Caco-2 (cell line): ENCODE data around the gene RTL10. TPM values are rescaled to one million over a fixed set of nuclear protein-coding genes. Genes with fewer than 3 reads are reported as not detected.
A peak's percentile ranks its signal among the peaks of the same experiment; 100 is the strongest.

ENCODE experiments used
- BruUV-seq: library from RNA; stranded (reverse); fragments of 400-500 nt; replicated peaks from 2 replicates; lab custom pipeline; 2021; lab: Mats Ljungman, UMichigan
- CTCF ChIA-PET: fragments of 300-600 bp; sonication (Branson Sonifier 250); formaldehyde crosslinking; loops from one replicate; lab custom pipeline; 2022; ENCODE audit warnings: antibody characterized with exemption; lab: Charles Lee
- POLR2A ChIA-PET: fragments of 300-600 bp; sonication (Branson Sonifier 250); formaldehyde crosslinking; loops from one replicate; lab custom pipeline; 2022; ENCODE audit warnings: antibody characterized with exemption; lab: Charles Lee
- DNase-seq, 2 experiments: peaks; one replicate each; pipeline versions ENCODE4 v3.0.0 to v3.0.0-alpha.2; 2020 to 2022
- H3K27me3 ChIP-seq: replicated peaks from 2 replicates; pipeline ENCODE4 v1.6.0; 2011; ENCODE audit warnings: low read length; ENCODE audit not compliant: control insufficient read depth, insufficient read depth
- H3K36me3 ChIP-seq: 2 replicates; pipeline ENCODE4 v1.5.1; 2011; ENCODE audit warnings: low read length; ENCODE audit not compliant: control insufficient read depth, insufficient read depth
- H3K4me1 ChIP-seq: fragments of 250-450 bp; sonication (Bioruptor Pico); 2 replicates; pipeline ENCODE4 v1.5.1; 2020; ENCODE audit warnings: mild to moderate bottlenecking
- H3K4me3 ChIP-seq: 2 replicates; pipeline ENCODE4 v1.5.1; 2011; ENCODE audit warnings: low read depth, mild to moderate bottlenecking, control low read depth, low read length
- H3K9me3 ChIP-seq: fragments of 250-450 bp; sonication (Bioruptor Pico); 2 replicates; pipeline ENCODE4 v1.5.1; 2020; ENCODE audit warnings: mild to moderate bottlenecking, moderate library complexity
- H3K27ac Mint-ChIP-seq: one replicate; pipeline ENCODE4 v1.8.0; 2022; ENCODE audit warnings: mixed read lengths; ENCODE audit not compliant: unreplicated experiment
- H3K27me3 Mint-ChIP-seq: one replicate; pipeline ENCODE4 v1.8.0; 2022; ENCODE audit warnings: mixed read lengths; ENCODE audit not compliant: insufficient read depth, unreplicated experiment
- H3K36me3 Mint-ChIP-seq: one replicate; pipeline ENCODE4 v1.8.0; 2022; ENCODE audit warnings: mild to moderate bottlenecking, mixed read lengths; ENCODE audit not compliant: insufficient read depth, unreplicated experiment
- H3K4me1 Mint-ChIP-seq: one replicate; pipeline ENCODE4 v1.8.0; 2022; ENCODE audit warnings: low read depth, mixed read lengths; ENCODE audit not compliant: unreplicated experiment
- H3K4me3 Mint-ChIP-seq: one replicate; pipeline ENCODE4 v1.8.0; 2022; ENCODE audit warnings: mild to moderate bottlenecking, moderate library complexity, mixed read lengths; ENCODE audit not compliant: unreplicated experiment
- H3K9me3 Mint-ChIP-seq: one replicate; pipeline ENCODE4 v1.8.0; 2022; ENCODE audit warnings: mixed read lengths; ENCODE audit not compliant: unreplicated experiment
- CTCF ChIP-seq, 2 experiments: fragments of 200-600 bp in 1 of 2; IDR thresholded peaks; 1 replicate in 1 of 2; 2 replicates in 1 of 2; pipeline versions ENCODE4 v1.5.1 to v1.8.0; 2011 to 2022; ENCODE audit warnings: antibody characterized with exemption in 1 of 2, control low read depth in 1 of 2, inconsistent platforms in 1 of 2, low read depth in 1 of 2, low read length in 1 of 2, mild to moderate bottlenecking in 1 of 2, moderate library complexity in 1 of 2; ENCODE audit not compliant: insufficient read depth in 1 of 2, severe bottlenecking in 1 of 2, unreplicated experiment in 1 of 2
- intact Hi-C: fragments of 100-400 bp; cut with micrococcal nuclease; formaldehyde crosslinking; loops from one replicate; pipeline ENCODE4 v1.10.0; 2022; ENCODE audit not compliant: unreplicated experiment
- total RNA-seq: library from RNA; stranded (reverse); gene quantifications from 2 replicates; pipeline ENCODE4 v1.2.3, GENCODE V29; 2022

Gene RTL10
- total RNA-seq, 1 experiment from 2014 or later, result 27.5 TPM

GRCh38 chr22:19824212-19824925 is 30.3 kb downstream of the RTL10 start:
- intact Hi-C loops, result no loop called here
- DNase-seq, result peak in 1 of 2 experiments; percentile 53
- Mint-ChIP-seq H3K4me3 (no peak overlapping the region), H3K9me3 (no peaks in the 10 kb centered on the region), H3K27ac (no peak overlapping the region), H3K36me3 (no peaks in the 10 kb centered on the region), H3K27me3 (no peaks in the 10 kb centered on the region), H3K4me1 (peaks cover 6% of the 10 kb centered on the region)
- H3K9me3 ChIP-seq, result no peaks in the 10 kb centered on the region
- ChIA-PET CTCF (no interaction called here), POLR2A (no interaction called here)
- H3K27me3 ChIP-seq, result no peaks in the 10 kb centered on the region
- no TSS peak for BruUV-seq
- H3K4me3 ChIP-seq, result no peak overlapping the region
- no peak for TF ChIP-seq CTCF (IDR thresholded peaks at IDR 0.05; ENCODE audit: insufficient read depth in 1 of 2, low read depth in 1 of 2, low read length in 1 of 2, severe bottlenecking in 1 of 2, unreplicated experiment in 1 of 2)
- no peaks in the 10 kb centered on the region for H3K36me3 ChIP-seq
- peaks cover 17% of the 10 kb centered on the region for H3K4me1 ChIP-seq

- no peak overlapping the region for H3K4me3 Mint-ChIP-seq
- POLR2A ChIA-PET, result no interaction called here
Measured at GRCh38 chr22:19823902-19824211, 30.8 kb downstream of the RTL10 start.

GRCh38 chr22:19823191-19823901 is 31.3 kb downstream of the RTL10 start:
- no peaks in the 10 kb centered on the region for H3K27me3 Mint-ChIP-seq
- no peaks in the 10 kb centered on the region for H3K36me3 ChIP-seq
- BruUV-seq, result no TSS peak
- no peak overlapping the region for H3K4me3 Mint-ChIP-seq
- no peaks in the 10 kb centered on the region for H3K27me3 ChIP-seq
- no peak overlapping the region for H3K4me3 ChIP-seq
- intact Hi-C loops, result no loop called here
- peaks cover 6% of the 10 kb centered on the region for H3K4me1 Mint-ChIP-seq
- H3K4me1 ChIP-seq, result peaks cover 17% of the 10 kb centered on the region
- POLR2A ChIA-PET, result no interaction called here
- peaks cover 5% of the 10 kb centered on the region for H3K36me3 Mint-ChIP-seq
- CTCF ChIA-PET, result no interaction called here
- DNase-seq, result no peak
- no peaks in the 10 kb centered on the region for H3K9me3 ChIP-seq
- TF ChIP-seq CTCF (IDR thresholded peaks at IDR 0.05; ENCODE audit: insufficient read depth in 1 of 2, low read depth in 1 of 2, low read length in 1 of 2, severe bottlenecking in 1 of 2, unreplicated experiment in 1 of 2), result no peak
- H3K27ac Mint-ChIP-seq, result no peak overlapping the region
- H3K9me3 Mint-ChIP-seq, result no peaks in the 10 kb centered on the region

More at GRCh38 chr22:19823902-19824211, 30.8 kb downstream of the RTL10 start:
- intact Hi-C loops, result no loop called here
- no peak overlapping the region for H3K27ac Mint-ChIP-seq
- DNase-seq, result no peak
- CTCF ChIA-PET, result no interaction called here
- peaks cover 4% of the 10 kb centered on the region for H3K36me3 Mint-ChIP-seq
- no TSS peak for BruUV-seq
- Histone ChIP-seq H3K27me3 (no peaks in the 10 kb centered on the region), H3K4me1 (peaks cover 17% of the 10 kb centered on the region), H3K4me3 (no peak overlapping the region), H3K36me3 (no peaks in the 10 kb centered on the region), H3K9me3 (no peaks in the 10 kb centered on the region)
- H3K4me1 Mint-ChIP-seq, result peaks cover 6% of the 10 kb centered on the region
- no peaks in the 10 kb centered on the region for H3K27me3 Mint-ChIP-seq
- TF ChIP-seq CTCF (IDR thresholded peaks at IDR 0.05; ENCODE audit: insufficient read depth in 1 of 2, low read depth in 1 of 2, low read length in 1 of 2, severe bottlenecking in 1 of 2, unreplicated experiment in 1 of 2), result no peak
- H3K9me3 Mint-ChIP-seq, result no peaks in the 10 kb centered on the region
